Kidney epithelial cell (primary cell): ENCODE measurements around the gene WDR27. TPM values are rescaled to one million over a fixed set of nuclear protein-coding genes. Genes with fewer than 3 reads are reported as not detected.
"Not testable (repeated sequence)": the region's sequence is repeated elsewhere in the genome, so short reads cannot be mapped to it uniquely, and the experiment has no call there.

Source experiments
- DNase-seq: peaks from one replicate; pipeline ENCODE4 v3.0.0-alpha.2; 2010; ENCODE audit warnings: low read depth
- H3K27me3 ChIP-seq: 2 replicates; pipeline ENCODE4 v1.6.0; 2011; ENCODE audit warnings: low read length; ENCODE audit not compliant: control insufficient read depth, insufficient read depth
- H3K36me3 ChIP-seq: 2 replicates; pipeline ENCODE4 v1.5.1; 2011; ENCODE audit warnings: low read length; ENCODE audit not compliant: control insufficient read depth, insufficient read depth
- H3K4me3 ChIP-seq: 2 replicates; pipeline ENCODE4 v1.5.1; 2011; ENCODE audit warnings: low read depth, mild to moderate bottlenecking, control low read depth, low read length
- total RNA-seq: library from RNA; depleted of rRNA; stranded (reverse); fragments of >200 nt; gene quantifications from 2 replicates; pipeline ENCODE4 v1.2.3, GENCODE V29; 2015
- TF ChIP-seq, protein P1 (sequence below): IDR thresholded peaks from 2 replicates; pipeline ENCODE4 v1.5.1; 2011; ENCODE audit warnings: mild to moderate bottlenecking, moderate library complexity, low read length, control low read depth, inconsistent platforms; ENCODE audit not compliant: insufficient read depth, poor library complexity, severe bottlenecking

Gene WDR27
- total RNA-seq, 1 donor from 2014 or later = 27.0 TPM

DNA sequence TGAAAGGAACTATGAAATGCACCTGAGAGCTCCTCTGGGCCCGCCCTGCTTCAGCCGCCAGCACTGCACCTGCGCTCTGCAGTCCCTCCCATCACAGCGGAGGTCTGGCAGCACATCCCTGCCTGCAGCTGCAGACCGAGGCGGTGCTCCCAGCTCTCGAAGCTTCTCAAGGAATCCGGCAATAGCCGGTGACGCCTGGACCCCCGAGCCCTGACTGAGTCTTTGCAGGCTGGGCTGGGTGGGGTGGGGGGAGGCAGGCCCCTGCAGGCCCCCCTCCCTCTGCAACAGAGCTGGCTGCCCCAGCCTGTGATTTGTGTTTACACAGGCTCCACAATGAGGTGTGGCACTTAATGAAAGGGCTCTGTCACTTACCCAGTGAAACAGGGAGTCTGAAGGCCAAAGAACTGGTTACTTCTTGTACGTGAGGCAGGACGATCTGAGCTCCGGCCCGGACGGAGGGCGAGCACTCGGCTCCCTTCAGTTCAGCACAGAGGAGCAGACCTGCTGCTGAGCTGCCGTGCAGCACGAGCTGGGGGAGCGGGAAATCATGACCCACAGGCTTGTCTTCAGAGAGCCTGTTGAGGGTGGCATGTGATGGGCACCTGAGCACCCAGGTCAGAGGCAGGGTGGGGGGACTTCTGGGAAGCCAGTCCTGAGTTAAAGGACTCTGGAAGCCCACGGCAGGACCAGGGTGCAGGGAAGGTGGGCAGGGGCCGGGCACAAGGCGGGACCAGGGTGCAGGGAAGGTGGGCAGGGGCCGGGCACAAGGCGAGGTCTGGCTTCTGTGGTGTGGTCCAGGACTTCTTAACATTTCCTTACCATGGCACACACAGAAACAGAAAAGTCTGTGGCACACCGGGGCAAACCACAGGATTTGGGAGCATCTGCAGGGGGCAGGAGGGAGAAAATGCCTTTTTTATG, 255.9 kb downstream of the WDR27 start:
- TF ChIP-seq, protein P1, sequence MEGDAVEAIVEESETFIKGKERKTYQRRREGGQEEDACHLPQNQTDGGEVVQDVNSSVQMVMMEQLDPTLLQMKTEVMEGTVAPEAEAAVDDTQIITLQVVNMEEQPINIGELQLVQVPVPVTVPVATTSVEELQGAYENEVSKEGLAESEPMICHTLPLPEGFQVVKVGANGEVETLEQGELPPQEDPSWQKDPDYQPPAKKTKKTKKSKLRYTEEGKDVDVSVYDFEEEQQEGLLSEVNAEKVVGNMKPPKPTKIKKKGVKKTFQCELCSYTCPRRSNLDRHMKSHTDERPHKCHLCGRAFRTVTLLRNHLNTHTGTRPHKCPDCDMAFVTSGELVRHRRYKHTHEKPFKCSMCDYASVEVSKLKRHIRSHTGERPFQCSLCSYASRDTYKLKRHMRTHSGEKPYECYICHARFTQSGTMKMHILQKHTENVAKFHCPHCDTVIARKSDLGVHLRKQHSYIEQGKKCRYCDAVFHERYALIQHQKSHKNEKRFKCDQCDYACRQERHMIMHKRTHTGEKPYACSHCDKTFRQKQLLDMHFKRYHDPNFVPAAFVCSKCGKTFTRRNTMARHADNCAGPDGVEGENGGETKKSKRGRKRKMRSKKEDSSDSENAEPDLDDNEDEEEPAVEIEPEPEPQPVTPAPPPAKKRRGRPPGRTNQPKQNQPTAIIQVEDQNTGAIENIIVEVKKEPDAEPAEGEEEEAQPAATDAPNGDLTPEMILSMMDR = no peak
- Histone ChIP-seq H3K36me3 (no peaks in the 10 kb centered on the region), H3K27me3 (no peaks in the 10 kb centered on the region), H3K4me3 (no peak overlapping the region)
- DNase-seq = no peak

DNA sequence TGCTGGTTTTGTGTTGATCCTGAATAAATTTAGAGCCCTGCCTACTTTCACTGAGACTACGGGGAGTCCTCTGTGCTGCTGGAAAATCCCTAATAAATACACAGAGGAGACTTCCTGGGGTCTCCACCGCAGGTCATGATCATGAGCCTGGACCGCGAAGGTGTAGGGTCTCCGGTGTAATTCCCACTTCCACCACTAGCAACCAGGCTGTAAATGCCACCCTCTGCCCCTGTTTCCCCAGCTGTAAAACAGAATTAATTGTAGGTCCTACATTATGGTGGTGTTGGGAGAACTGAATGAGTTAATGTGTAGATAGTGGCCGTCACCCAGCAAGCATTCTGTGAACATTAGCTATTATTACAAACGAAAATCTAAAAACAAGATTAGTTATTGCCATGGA, 256.6 kb downstream of the WDR27 start:
- TF ChIP-seq, protein P1 = no peak
- no peak for DNase-seq
- H3K4me3 ChIP-seq = no peak overlapping the region
- H3K36me3 ChIP-seq = no peaks in the 10 kb centered on the region
- no peaks in the 10 kb centered on the region for H3K27me3 ChIP-seq

DNA sequence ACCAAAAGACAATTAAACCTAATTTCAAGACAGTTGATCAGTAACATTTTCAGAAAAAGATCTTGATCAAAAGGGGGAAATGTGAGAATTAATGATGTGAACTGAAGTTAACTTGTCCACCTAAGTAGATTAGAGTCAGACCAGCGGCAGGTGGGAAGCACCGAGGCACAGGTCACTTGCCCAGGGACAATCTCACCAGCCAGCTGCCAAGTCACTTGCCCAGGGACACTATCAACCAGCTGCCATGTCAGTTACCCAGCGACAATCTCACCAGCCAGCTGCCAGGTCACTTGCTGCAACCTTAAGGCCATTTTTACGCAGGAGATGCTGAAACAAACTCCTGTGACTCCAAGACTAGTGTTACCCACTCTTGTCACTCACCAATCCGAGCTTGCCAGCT, 260.5 kb downstream of the WDR27 start:
- no peak overlapping the region for H3K4me3 ChIP-seq
- no peak for DNase-seq
- H3K36me3 ChIP-seq = no peaks in the 10 kb centered on the region
- TF ChIP-seq, protein P1 = no peak
- no peaks in the 10 kb centered on the region for H3K27me3 ChIP-seq

DNA sequence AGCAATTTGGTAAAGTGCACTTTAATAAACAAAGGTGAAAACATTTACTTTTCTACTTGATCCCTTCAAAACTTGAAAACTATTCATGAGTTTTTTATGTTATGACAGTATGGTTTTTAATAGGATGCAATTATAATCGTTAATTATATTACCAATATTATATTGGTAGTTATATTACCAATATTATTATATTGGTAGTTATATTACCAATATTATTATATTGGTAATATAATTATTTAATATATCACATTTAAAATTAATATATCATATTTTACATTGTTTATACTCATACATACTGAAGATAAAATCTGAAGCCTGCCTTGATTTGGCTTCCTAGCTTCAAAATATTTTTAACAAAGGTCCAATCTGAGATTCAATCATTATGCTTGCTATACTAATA, 262.1 kb downstream of the WDR27 start:
- TF ChIP-seq, protein P1 = no peak
- H3K4me3 ChIP-seq = no peak overlapping the region

DNA sequence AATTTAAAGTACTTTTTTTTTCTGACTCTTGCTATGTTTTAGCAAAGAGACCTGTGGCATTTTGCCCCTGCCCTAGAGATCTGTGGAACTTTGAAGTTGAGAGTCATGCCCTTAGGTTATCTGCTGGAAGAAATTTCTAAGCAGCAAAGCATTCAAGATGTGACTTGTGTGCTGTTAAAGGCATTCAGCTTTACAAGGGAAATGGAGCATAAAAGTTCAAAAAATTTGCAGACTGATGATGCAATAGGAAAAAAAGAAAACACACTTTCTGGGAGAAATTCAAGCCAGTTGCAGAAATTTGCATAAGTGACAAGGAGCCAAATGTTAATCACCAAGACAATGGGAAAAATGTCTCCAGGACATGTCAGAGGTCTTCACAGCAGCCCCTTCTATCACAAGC, 267.3 kb downstream of the WDR27 start:
- H3K27me3 ChIP-seq, H3K4me3 ChIP-seq, DNase-seq, H3K36me3 ChIP-seq: not testable (repeated sequence)

More for the DNA sequence above, 262.1 kb downstream of the WDR27 start:
- DNase-seq = no peak
- Histone ChIP-seq H3K27me3 (no peaks in the 10 kb centered on the region), H3K36me3 (no peaks in the 10 kb centered on the region)

DNA sequence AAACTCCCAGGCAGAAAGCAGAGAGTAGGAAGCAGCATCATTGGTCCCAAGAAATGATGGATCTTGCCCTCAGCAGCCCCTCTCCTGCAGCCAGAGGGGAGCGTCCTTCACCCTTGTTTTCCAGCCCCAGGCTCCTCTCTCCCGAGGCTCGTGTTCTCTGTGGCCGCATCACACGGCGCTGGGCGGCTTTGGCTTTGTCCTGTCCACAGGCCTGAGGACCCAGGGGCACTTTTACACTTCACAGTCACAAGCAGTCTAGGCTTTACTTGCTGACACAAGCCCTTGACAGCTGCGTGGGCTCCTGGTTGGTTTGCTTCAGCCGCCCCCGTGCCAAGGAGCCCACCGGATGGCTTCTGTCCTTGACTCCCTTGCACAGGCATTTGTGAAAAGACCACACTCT, 272.8 kb downstream of the WDR27 start:
- Histone ChIP-seq H3K36me3 (no peaks in the 10 kb centered on the region), H3K27me3 (no peaks in the 10 kb centered on the region), H3K4me3 (no peak overlapping the region)
- DNase-seq = no peak
- TF ChIP-seq, protein P1 = no peak
